K562 (cell line): ENCODE results near the gene SAE1. TPM values are rescaled to one million over a fixed set of nuclear protein-coding genes. Genes with fewer than 3 reads are reported as not detected.

ENCODE experiments used
- ASH1L ChIP-seq: fragments of 450-650 bp; IDR thresholded peaks from 2 replicates; pipeline ENCODE4 v1.6.1; 2018; ENCODE audit warnings: borderline replicate concordance, mild to moderate bottlenecking, low read depth; ENCODE audit not compliant: partially characterized antibody
- CBFA2T3 ChIP-seq: fragments of 450-650 bp; IDR thresholded peaks from 2 replicates; pipeline ENCODE4 v1.6.1; 2017
- DPF2 ChIP-seq: fragments of 450-650 bp; IDR thresholded peaks from 2 replicates; pipeline ENCODE4 v1.6.1; 2016
- GATAD2A ChIP-seq: fragments of 450-650 bp; IDR thresholded peaks from 2 replicates; pipeline ENCODE4 v1.6.1; 2017
- JUND ChIP-seq, 2 experiments: IDR thresholded peaks; 2 replicates in 1 of 2; 3 replicates in 1 of 2; pipeline ENCODE4 v1.6.1; 2011; ENCODE audit warnings: borderline replicate concordance in 2 of 2, low read depth in 2 of 2, low read length in 2 of 2, improper control_type of control experiment in 1 of 2, missing biosample characterization in 1 of 2, missing genetic modification characterization in 1 of 2, missing genetic modification reagents in 1 of 2
- MTA2 ChIP-seq: fragments of 450-650 bp; IDR thresholded peaks from 2 replicates; pipeline ENCODE4 v1.6.1; 2016; ENCODE audit warnings: low read depth
- NFIX ChIP-seq: fragments of 250-450 bp; sonication (Bioruptor Pico); IDR thresholded peaks from 2 replicates; pipeline ENCODE4 v1.4.0; 2020; ENCODE audit warnings: low read depth, mild to moderate bottlenecking, moderate library complexity
- NR2C1 ChIP-seq, 2 experiments: fragments of 450-650 bp; IDR thresholded peaks; 2 replicates each; pipeline ENCODE4 v1.6.1; 2017; ENCODE audit warnings: mild to moderate bottlenecking in 2 of 2, antibody characterized with exemption in 1 of 2, inconsistent platforms in 1 of 2, missing compliant biosample characterization in 1 of 2, missing genetic modification characterization in 1 of 2
- PCBP2 ChIP-seq: fragments of 200-400 bp; formaldehyde crosslinking; IDR thresholded peaks from 2 replicates; pipeline ENCODE4 v1.6.1; 2018; ENCODE audit warnings: low read length, low read depth, mild to moderate bottlenecking, moderate library complexity; ENCODE audit not compliant: poor library complexity, severe bottlenecking
- POU5F1 ChIP-seq: fragments of 150-350 bp; IDR thresholded peaks from 2 replicates; pipeline ENCODE4 v1.6.1; 2014; ENCODE audit warnings: borderline replicate concordance, low read length, low read depth, mild to moderate bottlenecking; ENCODE audit not compliant: partially characterized antibody
- RBFOX2 ChIP-seq: fragments of 200-400 bp; formaldehyde crosslinking; IDR thresholded peaks from 2 replicates; pipeline ENCODE4 v1.6.1; 2017; ENCODE audit warnings: low read depth, mild to moderate bottlenecking, low read length, moderate library complexity
- SIRT6 ChIP-seq: IDR thresholded peaks from one replicate; pipeline ENCODE4 v1.6.1; 2012; ENCODE audit warnings: low read depth, mild to moderate bottlenecking, control low read depth, inconsistent platforms, low read length, moderate library complexity
- SP2 ChIP-seq: IDR thresholded peaks from 2 replicates; pipeline ENCODE4 v1.6.1; 2011; ENCODE audit warnings: mild to moderate bottlenecking, low read depth, low read length, moderate library complexity; ENCODE audit not compliant: poor library complexity, severe bottlenecking; ENCODE audit errors: extremely low read depth
- STAT6 ChIP-seq: sonication (generic); formaldehyde crosslinking; IDR thresholded peaks from 2 replicates; pipeline ENCODE4 v1.8.1; 2023; ENCODE audit warnings: mild to moderate bottlenecking, missing genetic modification reagents
- TFAM ChIP-seq: fragments of 250-450 bp; sonication (Bioruptor Pico); conservative IDR thresholded peaks from 2 replicates; pipeline ENCODE4 v1.5.0; 2021; ENCODE audit warnings: mild to moderate bottlenecking, moderate library complexity
- ZBED1 ChIP-seq: IDR thresholded peaks from 2 replicates; pipeline ENCODE4 v1.6.1; 2014
- ZNF121 ChIP-seq: sonication (generic); formaldehyde crosslinking; conservative IDR thresholded peaks from 2 replicates; pipeline ENCODE4 v1.8.0; 2022; ENCODE audit warnings: missing genetic modification reagents
- ZNF143 ChIP-seq: sonication (generic); formaldehyde crosslinking; IDR thresholded peaks from 2 replicates; pipeline ENCODE4 v1.9.0; 2022; ENCODE audit warnings: mild to moderate bottlenecking, missing genetic modification reagents
- ZNF174 ChIP-seq: fragments of 250-450 bp; sonication (Bioruptor Pico); IDR thresholded peaks from 2 replicates; pipeline ENCODE4 v1.4.0; 2020; ENCODE audit warnings: mild to moderate bottlenecking
- ZNF778 ChIP-seq: fragments of 450-650 bp; formaldehyde crosslinking; IDR thresholded peaks from 2 replicates; pipeline ENCODE4 v1.4.0; 2020; ENCODE audit warnings: mild to moderate bottlenecking, moderate library complexity
- polyA plus RNA-seq, 8 experiments: library from polyadenylated mRNA; depleted of rRNA in 4 of 8; stranded (reverse) in 5 of 8; unstranded in 3 of 8; fragments of >200 nt; fragmentation: Nextera tagmentation in 2 of 8; fragmentation: Illumina TruSeq in 1 of 8; extraction: Ambion mirVana in 2 of 8; extraction: Trizol in 1 of 8; gene quantifications; 2 replicates each; pipeline versions ENCODE4 v1.2.1 to v1.2.3, GENCODE V29; 2011 to 2014; ENCODE audit warnings: inconsistent platforms in 1 of 8, missing spikeins in 1 of 8
- total RNA-seq, 7 experiments: library from RNA; depleted of rRNA in 6 of 7; stranded (reverse); fragments of >200 nt in 6 of 7; fragmentation: Illumina TruSeq in 2 of 7; extraction: Trizol in 2 of 7; gene quantifications; 2 replicates each; pipeline versions ENCODE4 v1.2.1 to v1.2.3, GENCODE V29; 2011 to 2021; ENCODE audit warnings: low replicate concordance in 1 of 7
- TF ChIP-seq, protein P1 (sequence below): fragments of 450-650 bp; formaldehyde crosslinking; IDR thresholded peaks from 2 replicates; pipeline ENCODE4 v1.4.0; 2020; ENCODE audit warnings: mild to moderate bottlenecking
- TF ChIP-seq, protein P2 (sequence below): sonication (generic); formaldehyde crosslinking; IDR thresholded peaks from 2 replicates; pipeline ENCODE4 v1.8.0; 2022; ENCODE audit warnings: missing genetic modification reagents, mild to moderate bottlenecking, borderline replicate concordance

Gene SAE1
- total and polyA plus RNA-seq, 9 of the 15 experiments (the other 6 are each of a cell fraction or from before 2014, with no cell fraction given), result 82.8 to 299 (median 217) TPM

- TF ChIP-seq POU5F1, result no peak
- peak; percentile 88 for TF ChIP-seq RBFOX2
- no peak for TF ChIP-seq DPF2
- no peak for TF ChIP-seq ASH1L
- no peak for TF ChIP-seq GATAD2A
- no peak for TF ChIP-seq NR2C1 (IDR thresholded peaks at IDR 0.05)
- TF ChIP-seq NR2C1 (tag; IDR thresholded peaks at IDR 0.05), result no peak
- no peak for TF ChIP-seq STAT6 (CRISPR knock-in tag)
- peak; percentile 47; the same call in 1 of the 2 replicates for TF ChIP-seq JUND (IDR thresholded peaks at IDR 0.05; ENCODE audit: borderline replicate concordance, low read depth, low read length)
- TF ChIP-seq JUND (tag; IDR thresholded peaks at IDR 0.05; ENCODE audit: borderline replicate concordance, low read depth, low read length), result no peak
- TF ChIP-seq MTA2, result no peak
- TF ChIP-seq, protein P1, sequence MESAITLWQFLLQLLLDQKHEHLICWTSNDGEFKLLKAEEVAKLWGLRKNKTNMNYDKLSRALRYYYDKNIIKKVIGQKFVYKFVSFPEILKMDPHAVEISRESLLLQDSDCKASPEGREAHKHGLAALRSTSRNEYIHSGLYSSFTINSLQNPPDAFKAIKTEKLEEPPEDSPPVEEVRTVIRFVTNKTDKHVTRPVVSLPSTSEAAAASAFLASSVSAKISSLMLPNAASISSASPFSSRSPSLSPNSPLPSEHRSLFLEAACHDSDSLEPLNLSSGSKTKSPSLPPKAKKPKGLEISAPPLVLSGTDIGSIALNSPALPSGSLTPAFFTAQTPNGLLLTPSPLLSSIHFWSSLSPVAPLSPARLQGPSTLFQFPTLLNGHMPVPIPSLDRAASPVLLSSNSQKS (CRISPR knock-in tag), result no peak
- TF ChIP-seq NFIX (CRISPR knock-in tag), result no peak
- TF ChIP-seq ZNF121 (CRISPR knock-in tag), result no peak
- no peak for TF ChIP-seq ZNF143 (CRISPR knock-in tag)
- no peak for TF ChIP-seq TFAM (CRISPR knock-in tag)
- no peak for TF ChIP-seq ZBED1
- TF ChIP-seq CBFA2T3, result no peak
- no peak for TF ChIP-seq SIRT6
- no peak for TF ChIP-seq SP2
- no peak for TF ChIP-seq ZNF174 (CRISPR knock-in tag)
- no peak for TF ChIP-seq ZNF778 (CRISPR knock-in tag)
- TF ChIP-seq PCBP2, result no peak
- TF ChIP-seq, protein P2, sequence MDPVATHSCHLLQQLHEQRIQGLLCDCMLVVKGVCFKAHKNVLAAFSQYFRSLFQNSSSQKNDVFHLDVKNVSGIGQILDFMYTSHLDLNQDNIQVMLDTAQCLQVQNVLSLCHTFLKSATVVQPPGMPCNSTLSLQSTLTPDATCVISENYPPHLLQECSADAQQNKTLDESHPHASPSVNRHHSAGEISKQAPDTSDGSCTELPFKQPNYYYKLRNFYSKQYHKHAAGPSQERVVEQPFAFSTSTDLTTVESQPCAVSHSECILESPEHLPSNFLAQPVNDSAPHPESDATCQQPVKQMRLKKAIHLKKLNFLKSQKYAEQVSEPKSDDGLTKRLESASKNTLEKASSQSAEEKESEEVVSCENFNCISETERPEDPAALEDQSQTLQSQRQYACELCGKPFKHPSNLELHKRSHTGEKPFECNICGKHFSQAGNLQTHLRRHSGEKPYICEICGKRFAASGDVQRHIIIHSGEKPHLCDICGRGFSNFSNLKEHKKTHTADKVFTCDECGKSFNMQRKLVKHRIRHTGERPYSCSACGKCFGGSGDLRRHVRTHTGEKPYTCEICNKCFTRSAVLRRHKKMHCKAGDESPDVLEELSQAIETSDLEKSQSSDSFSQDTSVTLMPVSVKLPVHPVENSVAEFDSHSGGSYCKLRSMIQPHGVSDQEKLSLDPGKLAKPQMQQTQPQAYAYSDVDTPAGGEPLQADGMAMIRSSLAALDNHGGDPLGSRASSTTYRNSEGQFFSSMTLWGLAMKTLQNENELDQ (CRISPR knock-in tag), result no peak
Measured at GRCh38 chr19:47228168-47228936, 97.7 kb downstream of the SAE1 start (continued).
